Stimulated activated CD4-positive, alpha-beta T cell treated with anti-CD3 and anti-CD28 coated beads, Interleukin-1b, Interleukin-23, amount 100 ng/mL, for 1 hour (primary cell): ENCODE measurements around the gene SORCS2.

Experiments
- DNase-seq, 2 donors: peaks; one replicate each; pipeline ENCODE4 v3.0.0-alpha.2; 2020; ENCODE audit warnings: low read depth in 2 of 2

SORCS2 gene

DNA sequence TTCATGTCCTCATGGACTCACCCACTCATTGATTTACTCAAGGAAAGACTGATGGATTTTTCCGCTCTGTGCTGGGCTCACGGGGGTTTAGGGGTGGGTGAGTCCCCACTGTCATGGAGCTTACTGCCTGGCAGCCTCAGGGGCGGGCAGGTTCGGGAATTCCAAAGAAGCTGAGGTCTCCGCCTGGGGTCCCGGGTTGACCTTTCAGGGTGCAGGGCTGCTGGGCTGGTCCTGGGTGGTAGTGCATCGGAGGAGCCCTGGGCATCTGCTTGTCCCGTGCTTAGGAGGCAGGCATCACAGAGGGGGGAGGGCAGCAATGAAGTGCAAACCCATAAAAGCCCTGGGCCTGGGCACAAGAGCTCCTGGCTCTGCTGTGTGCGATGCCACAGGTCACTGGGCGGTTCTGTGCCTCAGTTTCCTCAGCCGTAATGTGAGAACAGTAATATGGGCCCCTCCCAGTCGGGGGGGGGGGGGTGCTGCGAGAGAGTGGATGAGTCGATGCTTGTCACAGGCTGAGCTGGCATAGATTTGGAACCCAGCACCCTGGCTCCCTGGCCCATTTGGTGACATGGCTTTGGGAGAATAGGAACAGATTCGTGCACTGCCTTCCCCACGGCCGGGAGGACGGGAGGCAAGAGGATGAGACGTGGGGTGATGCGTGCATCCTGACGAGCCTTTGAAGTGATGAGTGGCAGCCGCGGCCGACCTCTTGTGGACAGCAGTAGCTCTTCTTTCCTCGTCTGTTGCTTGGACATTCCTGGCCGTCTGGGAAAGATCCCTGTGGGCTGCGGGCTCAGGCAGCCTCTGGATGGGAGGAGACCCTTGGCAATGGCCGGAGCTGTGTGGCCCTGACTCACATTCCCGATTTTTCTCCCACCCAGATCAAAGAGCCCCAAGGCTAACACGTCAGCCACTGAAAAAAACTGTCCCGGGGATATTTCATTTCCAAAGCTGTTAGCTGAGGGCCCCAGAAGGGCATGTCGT, 200.4 kb downstream of the SORCS2 start:
- no peak for DNase-seq

- DNase-seq = no peak
Observed at GRCh38 chr4:7393601-7394575, 201.6 kb downstream of the SORCS2 start.

GRCh38 chr4:7394681-7395451, 202.5 kb downstream of the SORCS2 start:
- no peak for DNase-seq

DNA sequence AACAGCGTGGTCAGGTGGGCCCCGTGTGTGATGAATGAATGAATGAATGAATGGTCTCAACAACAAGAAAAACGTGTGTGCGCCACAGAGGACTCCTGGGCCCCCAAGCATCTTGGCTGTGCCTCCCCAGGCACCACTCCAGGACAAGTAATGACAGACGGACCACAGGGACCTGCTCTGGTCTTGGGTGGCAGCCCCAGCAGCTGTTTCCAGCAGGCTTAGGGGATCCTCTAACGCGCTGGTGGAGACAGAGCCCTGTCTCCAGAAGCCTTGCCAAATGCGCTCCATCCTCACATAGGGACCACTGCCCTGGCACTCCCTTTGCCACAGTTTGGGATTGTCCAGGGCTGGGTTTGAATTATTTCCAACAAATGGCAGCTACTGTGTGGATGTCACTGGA, 203.3 kb downstream of the SORCS2 start:
- DNase-seq = no peak

DNA sequence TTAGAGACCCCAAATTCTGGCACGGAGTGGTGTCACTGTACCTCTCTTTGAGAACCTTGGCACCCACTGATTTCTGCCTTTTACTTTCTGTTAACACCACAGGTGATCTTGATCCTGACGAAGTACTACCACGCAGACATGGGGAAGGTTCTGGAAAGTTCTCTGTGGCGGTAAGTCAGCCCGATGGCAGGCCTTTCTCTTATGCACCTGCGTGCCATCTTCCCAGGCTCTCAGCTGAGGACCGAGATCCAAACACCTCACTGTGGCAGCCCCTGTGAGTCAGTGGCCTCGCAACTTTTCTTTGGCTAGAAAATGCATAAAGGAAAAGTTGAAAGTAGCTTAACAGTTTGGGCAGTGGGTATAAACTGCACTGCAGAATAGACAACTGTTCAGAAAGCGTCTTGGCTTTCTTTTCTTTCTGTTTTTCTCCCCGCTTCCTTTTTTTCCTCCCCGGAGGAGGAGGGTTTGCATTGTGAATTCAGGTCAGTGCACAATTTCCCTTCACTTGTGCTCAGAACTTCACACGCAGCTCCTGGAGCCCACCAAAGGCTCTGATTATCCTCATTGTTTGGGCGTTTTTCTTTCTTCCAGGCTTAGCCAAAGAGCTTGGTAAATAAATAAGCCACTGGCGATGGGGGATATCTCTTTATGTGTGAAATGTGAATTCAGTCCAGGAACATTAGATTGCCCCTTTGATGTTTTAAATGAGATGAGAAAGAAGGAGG, 204.0 kb downstream of the SORCS2 start:
- no peak for DNase-seq

- DNase-seq = no peak
Observed at GRCh38 chr4:7397206-7398103, 205.1 kb downstream of the SORCS2 start.

DNA sequence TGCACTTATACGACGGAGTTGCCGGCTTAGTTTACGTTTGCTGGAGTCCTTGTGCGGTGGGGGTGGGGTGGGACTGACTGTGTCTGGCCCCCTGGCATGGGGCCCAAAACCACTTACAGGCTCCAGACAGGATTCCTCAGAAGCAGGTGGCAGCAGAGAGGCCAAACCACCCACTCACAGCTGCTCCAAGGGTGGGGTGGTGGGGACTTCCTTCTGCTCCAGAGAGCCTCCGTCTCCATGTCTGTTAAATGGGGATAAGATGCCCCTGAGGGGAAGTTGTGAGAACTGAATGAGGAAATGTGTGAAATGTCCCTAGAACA, 205.7 kb downstream of the SORCS2 start:
- no peak for DNase-seq

- no peak for DNase-seq
Observed at GRCh38 chr4:7398788-7399439, 206.6 kb downstream of the SORCS2 start.

GRCh38 chr4:7399440-7400234, 207.3 kb downstream of the SORCS2 start:
- no peak for DNase-seq

GRCh38 chr4:7400671-7401298, 208.4 kb downstream of the SORCS2 start:
- no peak for DNase-seq

DNA sequence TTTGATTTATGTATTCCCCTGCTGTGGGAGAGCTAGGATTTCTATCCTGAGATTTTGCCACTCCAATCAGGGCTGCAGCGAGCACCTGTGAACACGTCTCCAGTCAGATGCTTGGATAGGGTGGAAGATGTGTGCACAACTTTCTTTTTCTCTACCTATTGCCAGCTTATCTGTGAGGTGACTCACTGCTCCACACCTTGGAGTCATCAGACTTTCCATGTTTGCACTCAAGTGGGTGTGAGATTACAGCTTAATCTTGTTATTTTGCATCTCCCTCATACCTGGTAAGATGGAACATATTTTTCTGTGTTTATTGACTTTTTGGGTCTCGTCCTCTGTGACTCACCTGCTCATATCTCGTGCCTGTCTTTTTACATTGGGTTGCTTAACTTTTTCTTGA, 210.2 kb downstream of the SORCS2 start:
- no peak for DNase-seq

GRCh38 chr4:7403001-7403400, 210.7 kb downstream of the SORCS2 start:
- no peak for DNase-seq

GRCh38 chr4:7408166-7408565, 215.8 kb downstream of the SORCS2 start:
- DNase-seq = no peak

GRCh38 chr4:7410446-7410845, 218.1 kb downstream of the SORCS2 start:
- no peak for DNase-seq

DNA sequence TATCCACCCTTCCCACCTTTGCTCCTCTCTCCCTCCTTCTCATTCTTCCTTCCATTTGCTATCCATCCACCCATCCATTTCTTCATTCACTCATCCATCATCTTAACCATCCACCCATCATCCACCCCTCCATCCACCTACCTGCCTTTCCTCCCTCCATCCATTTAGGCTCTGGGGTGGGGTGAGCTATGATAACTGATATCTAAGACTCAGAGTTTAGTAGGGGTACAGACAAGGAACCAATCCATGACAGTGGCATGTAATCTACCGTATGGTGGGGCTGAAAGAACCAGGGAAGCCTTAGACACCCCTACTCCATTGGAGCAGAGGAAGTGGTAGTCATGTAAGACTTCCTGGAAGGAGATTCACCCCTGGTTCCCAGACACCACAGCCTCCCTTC, 219.2 kb downstream of the SORCS2 start:
- DNase-seq = no peak

- no peak for DNase-seq
Observed at GRCh38 chr4:7411896-7412553, 219.7 kb downstream of the SORCS2 start.

- DNase-seq = no peak
Observed at GRCh38 chr4:7412554-7412912, 220.2 kb downstream of the SORCS2 start.

DNA sequence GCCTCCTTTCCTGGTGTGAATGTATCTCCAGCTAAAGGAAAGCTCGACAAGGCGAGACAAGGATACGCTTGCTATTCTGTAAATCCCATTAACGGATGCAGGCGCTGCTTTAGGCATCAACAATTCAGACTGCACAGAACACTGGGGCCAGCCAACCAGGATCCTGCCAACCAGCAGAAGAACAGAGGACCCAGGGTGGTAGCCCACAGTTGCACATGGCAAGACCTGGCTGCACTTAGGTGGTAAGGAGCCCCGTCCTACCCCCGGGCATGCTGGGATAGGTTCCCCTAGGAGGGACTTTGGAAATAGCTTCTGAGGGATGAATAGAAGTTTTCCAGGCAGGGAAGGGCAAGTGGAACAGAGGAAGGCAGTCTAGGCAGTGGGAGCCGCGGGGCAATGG, 221.7 kb downstream of the SORCS2 start:
- no peak for DNase-seq
